GM12878 (cell line): ENCODE data around the gene MITD1. TPM values are rescaled to one million over a fixed set of nuclear protein-coding genes. Genes with fewer than 3 reads are reported as not detected.

Source experiments
- ATF7 ChIP-seq: fragments of 450-650 bp; IDR thresholded peaks from 2 replicates; pipeline ENCODE4 v1.6.1; 2016; ENCODE audit warnings: low read depth, mild to moderate bottlenecking
- BHLHE40 ChIP-seq, 2 experiments: fragments of 450-650 bp in 1 of 2; IDR thresholded peaks; 2 replicates each; pipeline ENCODE4 v1.6.1; 2011 to 2017; ENCODE audit warnings: low read depth in 2 of 2, borderline replicate concordance in 1 of 2, improper control_type of control experiment in 1 of 2, low read length in 1 of 2, mild to moderate bottlenecking in 1 of 2
- BRCA1 ChIP-seq: IDR thresholded peaks from 2 replicates; pipeline ENCODE4 v1.6.1; 2011; ENCODE audit warnings: low read depth, low read length, improper control_type of control experiment
- CBX3 ChIP-seq: fragments of 200-600 bp; sonication (generic); IDR thresholded peaks from 2 replicates; pipeline ENCODE4 v1.6.1; 2016; ENCODE audit warnings: low read depth, borderline replicate concordance
- CEBPZ ChIP-seq: fragments of 150-350 bp; IDR thresholded peaks from 2 replicates; pipeline ENCODE4 v1.6.1; 2016; ENCODE audit warnings: low read depth, low read length
- CHD2 ChIP-seq: IDR thresholded peaks from 2 replicates; pipeline ENCODE4 v1.6.1; 2011; ENCODE audit warnings: low read depth, low read length, improper control_type of control experiment, borderline replicate concordance
- EED ChIP-seq: sonication (generic); IDR thresholded peaks from 2 replicates; pipeline ENCODE4 v1.6.1; 2016; ENCODE audit warnings: antibody characterized with exemption, low read depth
- GATAD2B ChIP-seq: fragments of 450-650 bp; conservative IDR thresholded peaks from 2 replicates; pipeline ENCODE4 v1.6.1; 2017; ENCODE audit warnings: low read depth, mild to moderate bottlenecking, moderate library complexity
- HDGF ChIP-seq: fragments of 450-650 bp; IDR thresholded peaks from 2 replicates; pipeline ENCODE4 v1.6.1; 2016; ENCODE audit warnings: antibody characterized with exemption
- IKZF1 ChIP-seq: fragments of 450-650 bp; conservative IDR thresholded peaks from 2 replicates; pipeline ENCODE4 v1.6.1; 2017; ENCODE audit warnings: antibody characterized with exemption, mild to moderate bottlenecking
- MTA3 ChIP-seq: IDR thresholded peaks from 2 replicates; pipeline ENCODE4 v1.6.1; 2012; ENCODE audit warnings: low read length, inconsistent platforms, borderline replicate concordance
- MXI1 ChIP-seq: fragments of 150-350 bp; IDR thresholded peaks from 2 replicates; pipeline ENCODE4 v1.6.1; 2011; ENCODE audit warnings: low read depth, mild to moderate bottlenecking, inconsistent platforms, low read length, improper control_type of control experiment
- MYC ChIP-seq: IDR thresholded peaks from 2 replicates; pipeline ENCODE4 v1.6.1; 2011; ENCODE audit warnings: mild to moderate bottlenecking, low read length, moderate library complexity, inconsistent platforms; ENCODE audit not compliant: insufficient read depth, insufficient replicate concordance, insufficient read length, severe bottlenecking
- NFYA ChIP-seq: IDR thresholded peaks from 2 replicates; pipeline ENCODE4 v1.6.1; 2011; ENCODE audit warnings: low read depth, mild to moderate bottlenecking, low read length, improper control_type of control experiment, borderline replicate concordance
- PBX3 ChIP-seq: IDR thresholded peaks from 2 replicates; pipeline ENCODE4 v1.6.1; 2011; ENCODE audit warnings: mild to moderate bottlenecking, low read depth, low read length, moderate library complexity; ENCODE audit not compliant: insufficient replicate concordance
- POLR2A ChIP-seq: IDR thresholded peaks from 2 replicates; pipeline ENCODE4 v1.6.1; 2011; ENCODE audit warnings: low read depth, mild to moderate bottlenecking, low read length
- RELB ChIP-seq: fragments of 450-650 bp; IDR thresholded peaks from 2 replicates; pipeline ENCODE4 v1.6.1; 2017; ENCODE audit warnings: low read depth, mild to moderate bottlenecking, moderate library complexity
- SMARCA5 ChIP-seq: fragments of 450-650 bp; IDR thresholded peaks from 2 replicates; pipeline ENCODE4 v1.6.1; 2017; ENCODE audit warnings: mild to moderate bottlenecking
- SRF ChIP-seq, 2 experiments: IDR thresholded peaks; 2 replicates each; pipeline ENCODE4 v1.6.1; 2011; ENCODE audit warnings: low read depth in 2 of 2, low read length in 2 of 2, mild to moderate bottlenecking in 1 of 2, moderate library complexity in 1 of 2
- TARDBP ChIP-seq: IDR thresholded peaks from 2 replicates; pipeline ENCODE4 v1.6.1; 2016; ENCODE audit warnings: borderline replicate concordance
- WRNIP1 ChIP-seq: IDR thresholded peaks from 2 replicates; pipeline ENCODE4 v1.6.1; 2011; ENCODE audit warnings: low read depth, low read length, improper control_type of control experiment, borderline replicate concordance
- YY1 ChIP-seq: IDR thresholded peaks from 2 replicates; pipeline ENCODE4 v1.6.1; 2011; ENCODE audit warnings: low read depth, mild to moderate bottlenecking, low read length
- polyA plus RNA-seq, 11 experiments: library from polyadenylated mRNA; depleted of rRNA in 4 of 11; unstranded in 6 of 11; stranded (reverse) in 5 of 11; fragments of >200 nt; fragmentation: Nextera tagmentation in 4 of 11; fragmentation: Illumina TruSeq in 1 of 11; extraction: Ambion mirVana in 4 of 11; extraction: Trizol in 1 of 11; gene quantifications; 1 replicate in 1 of 11; 2 replicates in 10 of 11; pipeline versions ENCODE4 v1.2.1 to v1.2.3, GENCODE V29; 2011 to 2016; ENCODE audit warnings: inconsistent platforms in 2 of 11, missing spikeins in 2 of 11, low read depth in 1 of 11
- total RNA-seq, 4 experiments: library from RNA; depleted of rRNA in 3 of 4; stranded (reverse); fragments of >200 nt in 3 of 4; fragmentation: Illumina TruSeq in 1 of 4; extraction: Trizol in 1 of 4; gene quantifications; 2 replicates each; pipeline versions ENCODE4 v1.2.1 to v1.2.3, GENCODE V29; 2013 to 2021

MITD1 gene
- total and polyA plus RNA-seq, 10 of the 15 experiments (the other 5 are each of a cell fraction or from before 2014, with no cell fraction given) = 33.0 to 116 (median 63.5) TPM

DNA sequence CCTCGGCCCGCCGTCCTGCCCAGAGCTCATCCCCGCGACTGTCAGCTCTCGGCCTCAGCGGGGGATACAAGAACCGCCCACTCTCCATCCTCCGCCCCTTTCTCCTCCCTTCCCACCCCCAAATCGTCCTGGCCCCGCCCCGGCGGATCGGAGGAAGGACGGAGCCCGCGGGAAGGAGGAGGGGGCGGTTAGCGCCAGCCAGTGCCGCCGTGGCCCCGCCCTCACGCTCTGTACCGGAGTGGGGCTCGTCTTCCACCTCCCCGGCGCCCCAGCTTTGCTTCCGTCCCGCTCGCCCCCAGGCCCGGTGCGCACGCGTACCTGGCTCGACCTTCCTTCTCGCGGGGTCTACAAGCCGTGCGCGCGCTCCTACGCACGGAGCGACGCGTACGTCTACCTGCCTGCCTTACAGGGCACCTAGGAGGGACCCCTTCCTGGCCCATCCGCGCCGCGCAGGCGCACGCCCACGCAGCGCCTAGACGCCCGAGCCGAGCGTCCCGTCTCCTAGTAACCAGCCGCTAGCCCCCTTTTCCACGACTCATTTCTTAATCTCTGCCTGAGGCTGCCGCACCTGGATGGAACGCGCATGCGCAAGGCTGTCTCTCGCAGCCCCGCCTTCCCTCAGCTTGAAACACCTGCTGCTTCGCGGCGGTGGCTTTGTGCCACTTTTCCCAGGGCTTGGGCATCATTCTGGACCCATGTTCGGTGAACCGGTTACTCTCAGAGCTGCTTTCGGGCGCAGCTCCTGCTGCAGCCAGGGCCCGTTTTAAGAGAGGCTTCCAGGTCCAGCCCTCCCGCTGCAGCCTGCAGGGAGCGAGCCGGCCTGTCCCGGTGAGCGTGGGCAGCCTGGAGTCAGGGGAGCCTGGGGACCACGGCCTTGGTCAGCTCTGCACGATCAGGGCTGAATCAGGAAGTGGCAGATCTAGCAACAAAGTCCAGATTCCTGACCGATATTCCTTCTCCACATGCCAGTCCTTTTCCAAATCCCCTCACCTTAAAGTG, 39.4 kb downstream of the MITD1 start, which contains the start of gene C2orf15 (continued):
- TF ChIP-seq CEBPZ (no peak), ATF7 (no peak), PBX3 (no peak), GATAD2B (peak; percentile 53; the same call in 1 of the 2 replicates), HDGF (peak; percentile 97), EED (peak; percentile 22; the same call in 1 of the 2 replicates), RELB (0 out of 2 replicates have a peak, but pooled peaks have one; percentile 19), CBX3 (no peak), SRF (IDR thresholded peaks at IDR 0.05; ENCODE audit: low read depth in 2 of 2, low read length in 2 of 2) (0 out of 4 replicates have a peak, but pooled peaks have one; percentile 11 to 32), NFYA (no peak), TARDBP (no peak), CHD2 (peak; percentile 72), BHLHE40 (IDR thresholded peaks at IDR 0.05; ENCODE audit: borderline replicate concordance in 1 of 2, low read depth in 2 of 2, low read length in 1 of 2) (peak in 1 of 2 experiments; percentile 62; a peak in 2 of 4 replicates), WRNIP1 (no peak), SMARCA5 (no peak), POLR2A (peak; percentile 89), MXI1 (peak; percentile 51; the same call in 1 of the 2 replicates), IKZF1 (peak; percentile 55; the same call in 1 of the 2 replicates), MTA3 (no peak), BRCA1 (no peak), YY1 (no peak), MYC (no peak)
